MM.1S (cell line): Measurements from ENCODE around the gene BANP.
"Not testable (repeated sequence)": the region's sequence is repeated elsewhere in the genome, so short reads cannot be mapped to it uniquely, and the experiment has no call there.

Source experiments
- CTCF ChIP-seq: fragments of 300-600 bp; sonication (generic); IDR thresholded peaks from 2 replicates; pipeline ENCODE4 v1.5.1; 2016; ENCODE audit warnings: antibody characterized with exemption, low read length, mixed read lengths
- EZH2 ChIP-seq: fragments of 300-600 bp; sonication (generic); optimal IDR thresholded peaks from 2 replicates; pipeline ENCODE3; 2017; ENCODE audit warnings: low read depth, mild to moderate bottlenecking, antibody characterized with exemption, low read length, mixed read lengths
- EZH2phosphoT487 ChIP-seq: fragments of 300-600 bp; sonication (generic); IDR thresholded peaks from 2 replicates; pipeline ENCODE4 v1.6.1; 2018; ENCODE audit warnings: antibody characterized with exemption, low read length

GRCh38 chr16:87936016-87936374 lies 15.2 kb upstream of the BANP start:
- TF ChIP-seq EZH2phosphoT487, EZH2, CTCF: not testable (repeated sequence)
